Adrenal gland (tissue), 5 donors: ENCODE data around the gene CACNG6.

Experiments used
- POLR2A ChIP-seq, 2 donors: fragments of 450-650 bp; IDR thresholded peaks; one replicate each; pipeline ENCODE4 v1.6.1; 2017; ENCODE audit warnings: antibody characterized with exemption in 2 of 2, mild to moderate bottlenecking in 2 of 2, moderate library complexity in 1 of 2
- TF ChIP-seq, protein P1 (sequence below), 6 experiments: fragments of 450-650 bp in 4 of 6; fragments of 200-600 bp in 2 of 6; sonication (generic) in 1 of 6; IDR thresholded peaks; 1 replicate in 5 of 6; 2 replicates in 1 of 6; pipeline versions ENCODE4 v1.5.1 to v1.8.0; 2016 to 2021; ENCODE audit warnings: antibody characterized with exemption in 6 of 6, mild to moderate bottlenecking in 2 of 6, moderate library complexity in 1 of 6
- donor health status: DM: no; HTN: no; CAD: no.

- no peak for TF ChIP-seq POLR2A (IDR thresholded peaks at IDR 0.05)
- TF ChIP-seq, protein P1, sequence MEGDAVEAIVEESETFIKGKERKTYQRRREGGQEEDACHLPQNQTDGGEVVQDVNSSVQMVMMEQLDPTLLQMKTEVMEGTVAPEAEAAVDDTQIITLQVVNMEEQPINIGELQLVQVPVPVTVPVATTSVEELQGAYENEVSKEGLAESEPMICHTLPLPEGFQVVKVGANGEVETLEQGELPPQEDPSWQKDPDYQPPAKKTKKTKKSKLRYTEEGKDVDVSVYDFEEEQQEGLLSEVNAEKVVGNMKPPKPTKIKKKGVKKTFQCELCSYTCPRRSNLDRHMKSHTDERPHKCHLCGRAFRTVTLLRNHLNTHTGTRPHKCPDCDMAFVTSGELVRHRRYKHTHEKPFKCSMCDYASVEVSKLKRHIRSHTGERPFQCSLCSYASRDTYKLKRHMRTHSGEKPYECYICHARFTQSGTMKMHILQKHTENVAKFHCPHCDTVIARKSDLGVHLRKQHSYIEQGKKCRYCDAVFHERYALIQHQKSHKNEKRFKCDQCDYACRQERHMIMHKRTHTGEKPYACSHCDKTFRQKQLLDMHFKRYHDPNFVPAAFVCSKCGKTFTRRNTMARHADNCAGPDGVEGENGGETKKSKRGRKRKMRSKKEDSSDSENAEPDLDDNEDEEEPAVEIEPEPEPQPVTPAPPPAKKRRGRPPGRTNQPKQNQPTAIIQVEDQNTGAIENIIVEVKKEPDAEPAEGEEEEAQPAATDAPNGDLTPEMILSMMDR (IDR thresholded peaks at IDR 0.05) = no peak
Observed at GRCh38 chr19:54010474-54010873, 19.0 kb downstream of the CACNG6 start.
